Endodermal cell (in vitro differentiated cells): ENCODE results near the gene SYNRG. TPM values are rescaled to one million over a fixed set of nuclear protein-coding genes. Genes with fewer than 3 reads are reported as not detected.
A peak's percentile ranks its signal among the peaks of the same experiment; 100 is the strongest.

ENCODE experiments used
- DNase-seq: peaks from one replicate; pipeline ENCODE4 v3.0.0-alpha.2; 2017
- H3K27ac ChIP-seq: 2 replicates; pipeline ENCODE4 v1.5.1; 2013; ENCODE audit warnings: mild to moderate bottlenecking, low read depth, low read length, moderate library complexity
- H3K27me3 ChIP-seq: 2 replicates; pipeline ENCODE4 v1.6.1; 2013; ENCODE audit warnings: mild to moderate bottlenecking, low read length, moderate library complexity; ENCODE audit not compliant: insufficient read depth, control insufficient read depth, poor library complexity, severe bottlenecking
- H3K36me3 ChIP-seq: 2 replicates; pipeline ENCODE4 v1.7.0; 2013; ENCODE audit warnings: mild to moderate bottlenecking, low read length, moderate library complexity; ENCODE audit not compliant: control insufficient read depth, insufficient read depth
- H3K4me1 ChIP-seq: one replicate; pipeline ENCODE4 v1.7.0; 2013; ENCODE audit warnings: low read length; ENCODE audit not compliant: control insufficient read depth, insufficient read depth
- H3K4me3 ChIP-seq: 2 replicates; pipeline ENCODE4 v1.5.1; 2013; ENCODE audit warnings: mild to moderate bottlenecking, low read length, moderate library complexity
- H3K9ac ChIP-seq: 2 replicates; pipeline ENCODE4 v1.6.1; 2013; ENCODE audit warnings: mild to moderate bottlenecking, low read length, moderate library complexity; ENCODE audit not compliant: poor library complexity, severe bottlenecking; ENCODE audit errors: extremely low read depth
- H3K9me3 ChIP-seq: 2 replicates; pipeline ENCODE4 v1.6.1; 2013; ENCODE audit warnings: mild to moderate bottlenecking, low read length, moderate library complexity; ENCODE audit not compliant: control insufficient read depth
- H3K27ac Mint-ChIP-seq: 2 replicates; pipeline ENCODE4 v1.8.0; 2020; ENCODE audit warnings: mixed read lengths
- H3K27me3 Mint-ChIP-seq: 2 replicates; pipeline ENCODE4 v1.8.0; 2021; ENCODE audit warnings: mild to moderate bottlenecking, mixed read lengths; ENCODE audit not compliant: insufficient read depth
- H3K36me3 Mint-ChIP-seq: 2 replicates; pipeline ENCODE4 v1.8.0; 2020; ENCODE audit warnings: low read depth, mixed read lengths
- H3K4me1 Mint-ChIP-seq: 2 replicates; pipeline ENCODE4 v1.8.0; 2020; ENCODE audit warnings: mixed read lengths
- H3K4me3 Mint-ChIP-seq: 2 replicates; pipeline ENCODE4 v1.8.0; 2020; ENCODE audit warnings: mild to moderate bottlenecking, moderate library complexity, mixed read lengths
- H3K9me3 Mint-ChIP-seq: 2 replicates; pipeline ENCODE4 v1.8.0; 2020; ENCODE audit warnings: mild to moderate bottlenecking, mixed read lengths
- WGBS, 2 experiments: methylation state at CpG; one replicate each; pipeline versions ENCODE4 v1.1.5 to v1.1.7; 2013; ENCODE audit warnings: missing lambda C conversion rate in 2 of 2, mixed read lengths in 1 of 2; ENCODE audit not compliant: insufficient coverage in 1 of 2, insufficient read length in 1 of 2; 5-methylcytosine and 5-hydroxymethylcytosine counted together
- total RNA-seq, 2 donors: library from RNA; stranded (reverse); fragmentation: NEBNext Ultra II Directional in 1 of 2; extraction: Animal tissue kit (Norgen Biotek cat#: 25700) in 1 of 2; gene quantifications; 2 replicates in 1 of 2; 3 replicates in 1 of 2; pipeline ENCODE4 v1.2.1, GENCODE V29; 2021
- TF ChIP-seq, protein P1 (sequence below): fragments of 200-600 bp; sonication (generic); conservative IDR thresholded peaks from 2 replicates; pipeline ENCODE4 v1.5.0; 2021; ENCODE audit warnings: antibody characterized with exemption, mild to moderate bottlenecking

SYNRG gene
- total RNA-seq, 2 donors from 2014 or later: 47.2 to 52.4 TPM

DNA sequence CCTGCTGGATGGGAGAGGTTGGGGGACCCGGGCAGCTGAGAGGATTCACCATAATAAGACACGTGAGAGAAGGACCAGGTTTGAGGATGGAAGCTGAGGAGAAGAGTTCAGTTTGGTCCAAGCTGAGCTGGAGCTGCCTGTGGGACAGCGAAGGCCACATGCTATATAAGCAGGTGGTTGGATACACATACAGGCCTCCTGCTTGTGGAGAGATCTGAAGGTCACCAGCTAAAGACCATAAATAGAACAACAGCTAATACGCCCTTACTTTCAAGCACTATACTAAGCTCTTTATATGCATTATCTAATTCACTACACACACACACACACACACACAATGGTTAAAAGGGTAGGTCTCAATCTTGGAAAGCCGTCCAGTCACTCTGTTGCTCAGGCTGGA lies 87.4 kb downstream of the SYNRG start:
- H3K27ac ChIP-seq: no peak overlapping the region
- H3K27ac Mint-ChIP-seq: no peak overlapping the region
- WGBS, 2 experiments: 92 to 96% methylated on average over 3 to 5 of the region's 5 CpGs

DNA sequence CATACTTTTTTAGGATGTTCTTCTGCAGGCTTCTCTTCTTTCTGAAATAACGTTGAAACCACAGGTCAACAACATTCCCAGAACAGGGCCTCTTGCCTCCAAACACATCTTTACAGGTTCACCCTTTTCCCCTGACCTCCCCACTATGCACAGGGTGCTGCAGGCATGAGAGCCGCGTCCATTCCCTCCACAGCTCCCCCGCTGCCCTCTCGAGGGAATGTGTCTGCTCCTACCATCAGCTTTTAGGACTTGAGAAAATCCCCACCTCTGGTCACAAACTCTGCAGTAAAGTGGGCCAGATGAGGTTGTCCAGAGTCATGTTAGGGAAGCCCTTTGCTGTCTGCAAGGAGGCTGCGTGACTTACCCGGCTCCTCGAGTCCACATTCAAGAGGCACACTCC lies 89.0 kb downstream of the SYNRG start:
- H3K4me1 ChIP-seq: peaks cover 3% of the 10 kb centered on the region
- no peaks in the 10 kb centered on the region for H3K9me3 ChIP-seq
- Mint-ChIP-seq H3K4me3 (no peak overlapping the region), H3K4me1 (peaks cover 12% of the 10 kb centered on the region), H3K27ac (peak overlapping the region; percentile 76), H3K27me3 (no peaks in the 10 kb centered on the region), H3K36me3 (peaks cover 53% of the 10 kb centered on the region), H3K9me3 (no peaks in the 10 kb centered on the region)
- no peak overlapping the region for H3K9ac ChIP-seq
- no peak overlapping the region for H3K4me3 ChIP-seq
- H3K27me3 ChIP-seq: no peaks in the 10 kb centered on the region
- DNase-seq: peak; percentile 64
- WGBS, 2 experiments: 91 to 94% methylated on average over 5 to 8 of the region's 8 CpGs
- H3K27ac ChIP-seq: no peak overlapping the region
- H3K36me3 ChIP-seq: peaks cover 66% of the 10 kb centered on the region
- TF ChIP-seq, protein P1, sequence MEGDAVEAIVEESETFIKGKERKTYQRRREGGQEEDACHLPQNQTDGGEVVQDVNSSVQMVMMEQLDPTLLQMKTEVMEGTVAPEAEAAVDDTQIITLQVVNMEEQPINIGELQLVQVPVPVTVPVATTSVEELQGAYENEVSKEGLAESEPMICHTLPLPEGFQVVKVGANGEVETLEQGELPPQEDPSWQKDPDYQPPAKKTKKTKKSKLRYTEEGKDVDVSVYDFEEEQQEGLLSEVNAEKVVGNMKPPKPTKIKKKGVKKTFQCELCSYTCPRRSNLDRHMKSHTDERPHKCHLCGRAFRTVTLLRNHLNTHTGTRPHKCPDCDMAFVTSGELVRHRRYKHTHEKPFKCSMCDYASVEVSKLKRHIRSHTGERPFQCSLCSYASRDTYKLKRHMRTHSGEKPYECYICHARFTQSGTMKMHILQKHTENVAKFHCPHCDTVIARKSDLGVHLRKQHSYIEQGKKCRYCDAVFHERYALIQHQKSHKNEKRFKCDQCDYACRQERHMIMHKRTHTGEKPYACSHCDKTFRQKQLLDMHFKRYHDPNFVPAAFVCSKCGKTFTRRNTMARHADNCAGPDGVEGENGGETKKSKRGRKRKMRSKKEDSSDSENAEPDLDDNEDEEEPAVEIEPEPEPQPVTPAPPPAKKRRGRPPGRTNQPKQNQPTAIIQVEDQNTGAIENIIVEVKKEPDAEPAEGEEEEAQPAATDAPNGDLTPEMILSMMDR: peak; percentile 26

More for the DNA sequence above, 87.4 kb downstream of the SYNRG start:
- H3K4me1 Mint-ChIP-seq: peaks cover under 1% of the 10 kb centered on the region
- Histone ChIP-seq H3K36me3 (peaks cover 68% of the 10 kb centered on the region), H3K4me3 (no peak overlapping the region), H3K27me3 (no peaks in the 10 kb centered on the region), H3K4me1 (no peaks in the 10 kb centered on the region), H3K9ac (no peak overlapping the region), H3K9me3 (no peaks in the 10 kb centered on the region)
- TF ChIP-seq, protein P1: no peak
- H3K9me3 Mint-ChIP-seq: no peaks in the 10 kb centered on the region
- DNase-seq: no peak
- H3K4me3 Mint-ChIP-seq: no peak overlapping the region
- H3K36me3 Mint-ChIP-seq: peaks cover 59% of the 10 kb centered on the region
- no peaks in the 10 kb centered on the region for H3K27me3 Mint-ChIP-seq

DNA sequence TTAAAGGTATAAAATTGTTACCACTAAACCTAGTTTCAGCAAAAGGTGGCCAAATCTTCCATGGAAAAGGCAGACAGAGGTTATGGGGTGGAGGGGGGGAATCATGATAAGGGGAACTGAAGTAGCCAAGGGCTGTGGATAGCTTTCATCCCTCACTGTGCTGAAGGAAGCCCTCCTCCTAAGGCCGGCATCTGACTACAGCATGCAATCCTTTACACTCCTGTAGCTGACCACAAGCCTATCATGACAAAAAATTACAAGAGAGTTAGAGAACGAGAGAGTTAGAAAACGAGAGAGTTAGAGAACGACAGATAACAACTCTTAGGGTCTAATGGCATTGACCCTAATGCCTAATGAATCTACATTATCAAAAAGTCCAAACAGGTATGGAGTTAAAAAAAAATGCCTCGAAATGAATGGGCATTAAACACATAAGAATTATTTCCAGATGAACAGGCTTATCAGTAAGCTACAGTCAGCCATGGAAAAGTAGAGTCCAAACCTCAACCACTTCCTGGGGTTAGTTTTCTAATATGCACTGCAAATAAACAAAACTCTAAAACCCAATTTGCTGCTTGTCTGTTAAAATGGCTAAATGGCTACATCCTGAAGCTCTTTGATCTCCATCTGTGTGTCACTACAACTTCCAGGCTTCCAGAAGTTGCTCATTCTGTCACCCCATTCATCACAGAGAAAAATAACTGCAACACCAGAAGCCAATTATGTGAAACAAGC lies 89.8 kb downstream of the SYNRG start:
- 89 to 97% methylated on average over 5 of the region's 5 CpGs for WGBS, 2 experiments
- peak; percentile 26 for DNase-seq
- no peak overlapping the region for H3K27ac ChIP-seq
- peaks cover 5% of the 10 kb centered on the region for H3K4me1 ChIP-seq
- peaks cover 63% of the 10 kb centered on the region for H3K36me3 ChIP-seq
- TF ChIP-seq, protein P1: no peak
- Mint-ChIP-seq H3K27me3 (no peaks in the 10 kb centered on the region), H3K36me3 (peaks cover 49% of the 10 kb centered on the region), H3K4me3 (no peak overlapping the region), H3K27ac (no peak overlapping the region), H3K9me3 (no peaks in the 10 kb centered on the region), H3K4me1 (peaks cover 12% of the 10 kb centered on the region)
- no peaks in the 10 kb centered on the region for H3K9me3 ChIP-seq
- no peak overlapping the region for H3K9ac ChIP-seq
- H3K27me3 ChIP-seq: no peaks in the 10 kb centered on the region
- no peak overlapping the region for H3K4me3 ChIP-seq
